ENCODE data around the gene DSG2.

DSG2 gene

GRCh38 chr18:31592506-31593157 is 94.7 kb downstream of the DSG2 start:
- no peak for DNase-seq

GRCh38 chr18:31595121-31595771 is 97.3 kb downstream of the DSG2 start:
- DNase-seq, result no peak

- no peak for DNase-seq
Observed at GRCh38 chr18:31596081-31596872, 98.3 kb downstream of the DSG2 start.

- DNase-seq, result no peak
Observed at GRCh38 chr18:31598021-31598805, 100.2 kb downstream of the DSG2 start.
